HepG2 (cell line): Measurements from ENCODE around the gene ARHGEF6. TPM values are rescaled to one million over a fixed set of nuclear protein-coding genes. Genes with fewer than 3 reads are reported as not detected.

Experiments used
- ATAC-seq: fragments of 200-7000 bp; cut with Tn5 transposase; 3 replicates; pipeline ENCODE4 v1.9.1; 2020; ENCODE audit warnings: mild to moderate bottlenecking, moderate library complexity
- BruUV-seq: library from RNA; stranded (reverse); fragments of 400-500 nt; replicated peaks from 2 replicates; lab custom pipeline; 2021; lab: Mats Ljungman, UMichigan
- CTCF ChIA-PET: fragments of 300-600 bp; formaldehyde crosslinking; extraction: SDS; loops from one replicate; lab custom pipeline; 2021; ENCODE audit warnings: low total read pairs, inconsistent platforms, low intra/inter-chr PET ratio; lab: Yijun Ruan, JAX
- POLR2A ChIA-PET: fragments of 350-600 bp; sonication (Branson Sonifier 250); formaldehyde crosslinking; loops from one replicate; lab custom pipeline; 2020; ENCODE audit warnings: antibody characterized with exemption, inconsistent platforms; lab: Yijun Ruan, JAX
- DNase-seq: peaks from one replicate; pipeline ENCODE4 v3.0.0-alpha.2; 2015; ENCODE audit warnings: low spot score
- FAIRE-seq: peaks from 3 replicates; lab custom pipeline; 2011; peaks lifted over from hg19 to GRCh38; lab: Jason Lieb, UNC
- H2AFZ ChIP-seq: one replicate; pipeline ENCODE4 v1.6.1; 2011; ENCODE audit warnings: low read length, inconsistent platforms
- H3K27ac ChIP-seq: fragments of 300-600 bp; 3 replicates; pipeline ENCODE4 v1.8.0; 2011; ENCODE audit warnings: mixed run types, mild to moderate bottlenecking, mixed read lengths, low read length, inconsistent platforms; ENCODE audit not compliant: insufficient read depth; ENCODE audit errors: extremely low read length
- H3K27me3 ChIP-seq, 2 experiments: fragments of 200-600 bp in 1 of 2; 2 replicates in 1 of 2; 3 replicates in 1 of 2; pipeline versions ENCODE4 v1.6.0 to v1.8.0; 2011; ENCODE audit warnings: low read length in 2 of 2, mild to moderate bottlenecking in 2 of 2, moderate library complexity in 2 of 2, inconsistent platforms in 1 of 2; ENCODE audit not compliant: insufficient read depth in 2 of 2, control insufficient read depth in 1 of 2
- H3K36me3 ChIP-seq, 2 experiments: fragments of 200-600 bp in 1 of 2; replicated peaks in 1 of 2; 2 replicates in 1 of 2; 3 replicates in 1 of 2; pipeline versions ENCODE4 v1.5.1 to v1.8.0; 2011; ENCODE audit warnings: low read length in 2 of 2, inconsistent platforms in 1 of 2; ENCODE audit not compliant: insufficient read depth in 2 of 2, control insufficient read depth in 1 of 2
- H3K4me1 ChIP-seq: 2 replicates; pipeline ENCODE4 v1.5.1; 2012; ENCODE audit warnings: low read length, inconsistent platforms; ENCODE audit not compliant: insufficient read depth
- H3K4me2 ChIP-seq: 2 replicates; pipeline ENCODE4 v1.6.0; 2011; ENCODE audit warnings: low read depth, low read length, inconsistent platforms
- H3K4me3 ChIP-seq, 3 experiments: fragments of 200-600 bp in 1 of 3; sonication (generic), shearing (Covaris generic) in 1 of 3; replicated peaks in 1 of 3; 2 replicates each; pipeline ENCODE4 v1.5.1; 2011 to 2016; ENCODE audit warnings: low read length in 3 of 3, inconsistent platforms in 2 of 3, low read depth in 2 of 3, mild to moderate bottlenecking in 2 of 3, control low read depth in 1 of 3, mixed read lengths in 1 of 3; ENCODE audit not compliant: insufficient read depth in 1 of 3
- H3K79me2 ChIP-seq: one replicate; pipeline ENCODE4 v1.6.1; 2011; ENCODE audit warnings: low read length, inconsistent platforms; ENCODE audit not compliant: insufficient read depth
- H3K9ac ChIP-seq: 2 replicates; pipeline ENCODE4 v1.6.0; 2011; ENCODE audit warnings: mild to moderate bottlenecking, low read depth, low read length, inconsistent platforms; ENCODE audit not compliant: insufficient read depth
- H3K9me3 ChIP-seq: 2 replicates; pipeline ENCODE4 v1.5.1; 2012; ENCODE audit warnings: mild to moderate bottlenecking, low read length
- H4K20me1 ChIP-seq: 2 replicates; pipeline ENCODE4 v1.6.0; 2011; ENCODE audit warnings: inconsistent platforms, mild to moderate bottlenecking, low read length, moderate library complexity; ENCODE audit not compliant: insufficient read depth
- BRD4 ChIP-seq: sonication (generic); formaldehyde crosslinking; IDR thresholded peaks from 2 replicates; pipeline ENCODE4 v1.4.0; 2020; ENCODE audit warnings: missing genetic modification reagents
- CREM ChIP-seq, 2 experiments: sonication (generic) in 1 of 2; formaldehyde crosslinking in 1 of 2; IDR thresholded peaks; 2 replicates each; pipeline versions ENCODE4 v1.4.0 to v1.6.1; 2016 to 2020; ENCODE audit warnings: antibody characterized with exemption in 1 of 2, mild to moderate bottlenecking in 1 of 2, missing genetic modification reagents in 1 of 2
- EED ChIP-seq: sonication (generic); formaldehyde crosslinking; IDR thresholded peaks from 2 replicates; pipeline ENCODE4 v1.5.0; 2020; ENCODE audit warnings: mild to moderate bottlenecking, missing genetic modification reagents
- FOXM1 ChIP-seq: sonication (generic); formaldehyde crosslinking; IDR thresholded peaks from 2 replicates; pipeline ENCODE4 v1.5.0; 2020; ENCODE audit warnings: missing genetic modification reagents
- KAT2B ChIP-seq: fragments of 150-350 bp; IDR thresholded peaks from 2 replicates; pipeline ENCODE4 v1.6.1; 2014; ENCODE audit warnings: low read depth, low read length, borderline replicate concordance
- KDM5A ChIP-seq: fragments of 200-600 bp; sonication (generic); IDR thresholded peaks from 2 replicates; pipeline ENCODE4 v1.7.0; 2018; ENCODE audit warnings: antibody characterized with exemption, mild to moderate bottlenecking, low read length, borderline replicate concordance
- NFE2L1 ChIP-seq: sonication (generic); formaldehyde crosslinking; IDR thresholded peaks from 2 replicates; pipeline ENCODE4 v1.4.0; 2020; ENCODE audit warnings: missing genetic modification reagents, mild to moderate bottlenecking, borderline replicate concordance
- PAWR ChIP-seq: sonication (generic); formaldehyde crosslinking; IDR thresholded peaks from 2 replicates; pipeline ENCODE4 v1.4.0; 2020; ENCODE audit warnings: missing genetic modification reagents, mild to moderate bottlenecking, borderline replicate concordance
- TMF1 ChIP-seq: sonication (generic); formaldehyde crosslinking; IDR thresholded peaks from 2 replicates; pipeline ENCODE4 v1.8.1; 2022; ENCODE audit warnings: low read depth, missing genetic modification reagents
- ZNF205 ChIP-seq: IDR thresholded peaks from 2 replicates; pipeline ENCODE4 v1.6.1; 2018; ENCODE audit warnings: missing biosample characterization, missing genetic modification reagents
- ZNF616 ChIP-seq: sonication (generic); formaldehyde crosslinking; IDR thresholded peaks from 2 replicates; pipeline ENCODE4 v1.5.0; 2020; ENCODE audit warnings: low read depth, mild to moderate bottlenecking, missing genetic modification reagents
- ZNF775 ChIP-seq: sonication (generic); formaldehyde crosslinking; IDR thresholded peaks from 2 replicates; pipeline ENCODE4 v1.4.0; 2020; ENCODE audit warnings: missing genetic modification reagents, mild to moderate bottlenecking, moderate library complexity, borderline replicate concordance
- ZSCAN30 ChIP-seq: sonication (generic); formaldehyde crosslinking; IDR thresholded peaks from 2 replicates; pipeline ENCODE4 v1.5.0; 2020; ENCODE audit warnings: mild to moderate bottlenecking, missing genetic modification reagents
- WGBS: methylation state at CpG from one replicate; pipeline ENCODE4 v1.1.6; 2017; ENCODE audit warnings: low lambda C conversion rate; 5-methylcytosine and 5-hydroxymethylcytosine counted together
- in situ Hi-C: cut with HindIII; loops from 2 replicates; pipeline ENCODE4 v1.10.0; 2017; ENCODE audit warnings: low pct_unique_long_range_greater_than_20kb; ENCODE audit not compliant: extremely low pct_ligation_motif_present
- intact Hi-C: fragments of 100-400 bp; cut with micrococcal nuclease; formaldehyde crosslinking; loops from one replicate; pipeline ENCODE4 v1.10.0; 2022; ENCODE audit not compliant: unreplicated experiment
- polyA plus RNA-seq, 8 experiments: library from polyadenylated mRNA; depleted of rRNA in 3 of 8; stranded (reverse) in 7 of 8; unstranded in 1 of 8; fragments of >200 nt; fragmentation: Illumina TruSeq in 4 of 8; extraction: Trizol in 4 of 8; gene quantifications; 2 replicates each; pipeline versions ENCODE4 v1.2.1 to v1.2.3, GENCODE V29; 2011 to 2016; ENCODE audit warnings: low read depth in 4 of 8, missing spikeins in 1 of 8, mixed read lengths in 1 of 8; ENCODE audit not compliant: insufficient read depth in 1 of 8
- total RNA-seq, 5 experiments: library from RNA; depleted of rRNA; stranded (reverse); fragments of >200 nt; fragmentation: Illumina TruSeq; extraction: Trizol; gene quantifications; 2 replicates each; pipeline ENCODE4 v1.2.3, GENCODE V29; 2016; ENCODE audit warnings: low read depth in 1 of 5
- TF ChIP-seq, protein P1 (sequence below): sonication (generic); formaldehyde crosslinking; conservative IDR thresholded peaks from 2 replicates; pipeline ENCODE4 v1.8.0; 2022; ENCODE audit warnings: missing genetic modification reagents

ARHGEF6 gene
- total and polyA plus RNA-seq, 2 of the 13 experiments (the other 11 are each of a cell fraction or from before 2014, with no cell fraction given): 0.03 TPM; not detected in 1

DNA sequence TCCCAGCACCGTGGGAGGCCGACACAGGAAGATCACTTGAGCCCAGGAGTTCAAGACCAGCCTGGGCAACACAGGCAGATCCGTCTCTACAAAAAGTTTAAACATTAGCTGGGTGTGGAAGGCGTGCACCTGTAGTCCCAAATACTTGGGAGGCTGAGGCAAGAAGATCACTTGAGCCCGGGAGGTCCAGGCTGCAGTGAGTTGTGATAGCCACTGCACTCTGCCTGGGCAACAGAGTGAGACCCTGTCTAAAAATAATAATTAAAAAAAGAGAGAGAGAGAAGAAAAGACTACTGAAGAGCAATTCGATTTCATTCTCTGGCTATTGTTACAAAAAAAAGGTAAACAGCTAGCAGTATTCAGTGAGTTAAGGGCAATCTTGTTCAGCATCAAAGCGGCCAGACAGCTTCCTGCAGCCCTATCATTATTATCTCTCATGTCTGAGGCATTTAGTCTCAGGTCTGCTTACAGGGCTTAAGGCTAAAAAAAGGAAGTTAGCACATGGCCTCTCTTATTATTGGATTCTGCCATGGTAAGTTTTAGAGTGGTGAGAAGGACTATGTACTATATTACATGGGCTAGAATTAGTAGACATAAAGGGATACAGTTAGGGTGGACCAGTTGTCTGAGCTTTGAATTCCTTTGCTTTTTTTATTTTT lies 37.9 kb downstream of the ARHGEF6 start:
- 6% methylated on average over 3 of the region's 7 CpGs for WGBS
- ATAC-seq: no peak
- no peak for FAIRE-seq
- no peaks in the 10 kb centered on the region for H3K4me1 ChIP-seq
- H2AFZ ChIP-seq: no peak overlapping the region
- H3K4me3 ChIP-seq: no peak overlapping the region
- TF ChIP-seq CREM (IDR thresholded peaks at IDR 0.05) (no peak), CREM (CRISPR knock-in tag; IDR thresholded peaks at IDR 0.05) (no peak), ZNF205 (CRISPR knock-in tag) (no peak), FOXM1 (CRISPR knock-in tag) (no peak), NFE2L1 (CRISPR knock-in tag) (no peak), PAWR (CRISPR knock-in tag) (no peak), ZNF616 (CRISPR knock-in tag) (no peak), KDM5A (no peak), ZNF775 (CRISPR knock-in tag) (no peak), EED (CRISPR knock-in tag) (no peak), TMF1 (CRISPR knock-in tag) (no peak), ZSCAN30 (CRISPR knock-in tag) (no peak), BRD4 (CRISPR knock-in tag) (no peak), KAT2B (no peak)
- TF ChIP-seq, protein P1, sequence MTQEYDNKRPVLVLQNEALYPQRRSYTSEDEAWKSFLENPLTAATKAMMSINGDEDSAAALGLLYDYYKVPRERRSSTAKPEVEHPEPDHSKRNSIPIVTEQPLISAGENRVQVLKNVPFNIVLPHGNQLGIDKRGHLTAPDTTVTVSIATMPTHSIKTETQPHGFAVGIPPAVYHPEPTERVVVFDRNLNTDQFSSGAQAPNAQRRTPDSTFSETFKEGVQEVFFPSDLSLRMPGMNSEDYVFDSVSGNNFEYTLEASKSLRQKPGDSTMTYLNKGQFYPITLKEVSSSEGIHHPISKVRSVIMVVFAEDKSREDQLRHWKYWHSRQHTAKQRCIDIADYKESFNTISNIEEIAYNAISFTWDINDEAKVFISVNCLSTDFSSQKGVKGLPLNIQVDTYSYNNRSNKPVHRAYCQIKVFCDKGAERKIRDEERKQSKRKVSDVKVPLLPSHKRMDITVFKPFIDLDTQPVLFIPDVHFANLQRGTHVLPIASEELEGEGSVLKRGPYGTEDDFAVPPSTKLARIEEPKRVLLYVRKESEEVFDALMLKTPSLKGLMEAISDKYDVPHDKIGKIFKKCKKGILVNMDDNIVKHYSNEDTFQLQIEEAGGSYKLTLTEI: no peak
- H3K36me3 ChIP-seq: no peaks in the 10 kb centered on the region
- DNase-seq: no peak
- intact Hi-C loops (no loop called here), in situ Hi-C loops (no loop called here)
- H3K4me2 ChIP-seq: no peak overlapping the region
- H3K9me3 ChIP-seq: no peaks in the 10 kb centered on the region
- H4K20me1 ChIP-seq: no peaks in the 10 kb centered on the region
- H3K27ac ChIP-seq: no peak overlapping the region
- H3K9ac ChIP-seq: no peak overlapping the region
- no TSS peak for BruUV-seq
- no peaks in the 10 kb centered on the region; a peak in 1 of 5 replicates for H3K27me3 ChIP-seq
- ChIA-PET CTCF (no interaction called here), POLR2A (no interaction called here)
- H3K79me2 ChIP-seq: no peaks in the 10 kb centered on the region
